Astrocyte (in vitro differentiated cells and primary cell): ENCODE results near the gene PIR. TPM values are rescaled to one million over a fixed set of nuclear protein-coding genes. Genes with fewer than 3 reads are reported as not detected.

Experiments used
- DNase-seq: peaks from one replicate; pipeline ENCODE4 v3.0.0-alpha.2; 2010; ENCODE audit warnings: low read depth
- FAIRE-seq: peaks from 2 replicates; lab custom pipeline; 2011; peaks lifted over from hg19 to GRCh38; lab: Jason Lieb, UNC
- H2AFZ ChIP-seq: 2 replicates; pipeline ENCODE4 v1.6.0; 2012; ENCODE audit warnings: low read depth, low read length, inconsistent platforms
- H3K27ac ChIP-seq: 2 replicates; pipeline ENCODE4 v1.5.1; 2011; ENCODE audit warnings: low read depth, low read length, inconsistent platforms
- H3K27me3 ChIP-seq: 2 replicates; pipeline ENCODE4 v1.6.0; 2011; ENCODE audit warnings: low read length, inconsistent platforms; ENCODE audit not compliant: insufficient read depth
- H3K36me3 ChIP-seq: 2 replicates; pipeline ENCODE4 v1.5.1; 2011; ENCODE audit warnings: low read length, inconsistent platforms; ENCODE audit not compliant: insufficient read depth
- H3K4me1 ChIP-seq: 2 replicates; pipeline ENCODE4 v1.5.1; 2011; ENCODE audit warnings: low read length, inconsistent platforms; ENCODE audit not compliant: insufficient read depth
- H3K4me2 ChIP-seq: 2 replicates; pipeline ENCODE4 v1.6.0; 2012; ENCODE audit warnings: low read length, inconsistent platforms
- H3K4me3 ChIP-seq: 2 replicates; pipeline ENCODE4 v1.5.1; 2011; ENCODE audit warnings: low read depth, mild to moderate bottlenecking, low read length, inconsistent platforms; ENCODE audit not compliant: insufficient read depth
- H3K79me2 ChIP-seq: 2 replicates; pipeline ENCODE4 v1.6.0; 2012; ENCODE audit warnings: mild to moderate bottlenecking, low read length, inconsistent platforms; ENCODE audit not compliant: insufficient read depth
- H3K9ac ChIP-seq: 2 replicates; pipeline ENCODE4 v1.6.0; 2012; ENCODE audit warnings: mild to moderate bottlenecking, low read length, inconsistent platforms
- H3K9me3 ChIP-seq: 2 replicates; pipeline ENCODE4 v1.5.1; 2012; ENCODE audit warnings: low read depth, mild to moderate bottlenecking, low read length, inconsistent platforms; ENCODE audit not compliant: insufficient read depth
- H4K20me1 ChIP-seq: 2 replicates; pipeline ENCODE4 v1.6.0; 2012; ENCODE audit warnings: low read length, inconsistent platforms; ENCODE audit not compliant: insufficient read depth
- H3K27ac Mint-ChIP-seq: one replicate; pipeline ENCODE4 v1.8.0; 2021; ENCODE audit warnings: mild to moderate bottlenecking, mixed read lengths; ENCODE audit not compliant: unreplicated experiment
- H3K27me3 Mint-ChIP-seq: one replicate; pipeline ENCODE4 v1.8.0; 2021; ENCODE audit warnings: low read depth, mixed read lengths; ENCODE audit not compliant: unreplicated experiment
- H3K36me3 Mint-ChIP-seq: one replicate; pipeline ENCODE4 v1.8.0; 2021; ENCODE audit warnings: low read depth, mixed read lengths; ENCODE audit not compliant: unreplicated experiment
- H3K4me1 Mint-ChIP-seq: one replicate; pipeline ENCODE4 v1.8.0; 2021; ENCODE audit warnings: low read depth, mixed read lengths; ENCODE audit not compliant: unreplicated experiment
- H3K4me3 Mint-ChIP-seq: one replicate; pipeline ENCODE4 v1.8.0; 2021; ENCODE audit warnings: mild to moderate bottlenecking, moderate library complexity, mixed read lengths; ENCODE audit not compliant: unreplicated experiment
- H3K9me3 Mint-ChIP-seq: one replicate; pipeline ENCODE4 v1.8.0; 2021; ENCODE audit warnings: mild to moderate bottlenecking, mixed read lengths; ENCODE audit not compliant: unreplicated experiment
- CTCF ChIP-seq: IDR thresholded peaks from 2 replicates; pipeline ENCODE4 v1.5.1; 2011; ENCODE audit warnings: low read depth, mild to moderate bottlenecking, inconsistent platforms, low read length, moderate library complexity; ENCODE audit not compliant: insufficient read depth
- EZH2 ChIP-seq: IDR thresholded peaks from 2 replicates; pipeline ENCODE4 v1.6.1; 2012; ENCODE audit warnings: mild to moderate bottlenecking, low read length, inconsistent platforms; ENCODE audit not compliant: insufficient read depth
- total RNA-seq: library from RNA; stranded (reverse); gene quantifications from 2 replicates; pipeline ENCODE4 v1.2.1, GENCODE V29; 2021

PIR gene
- total RNA-seq, 1 donor from 2014 or later: 5.5 TPM

DNA sequence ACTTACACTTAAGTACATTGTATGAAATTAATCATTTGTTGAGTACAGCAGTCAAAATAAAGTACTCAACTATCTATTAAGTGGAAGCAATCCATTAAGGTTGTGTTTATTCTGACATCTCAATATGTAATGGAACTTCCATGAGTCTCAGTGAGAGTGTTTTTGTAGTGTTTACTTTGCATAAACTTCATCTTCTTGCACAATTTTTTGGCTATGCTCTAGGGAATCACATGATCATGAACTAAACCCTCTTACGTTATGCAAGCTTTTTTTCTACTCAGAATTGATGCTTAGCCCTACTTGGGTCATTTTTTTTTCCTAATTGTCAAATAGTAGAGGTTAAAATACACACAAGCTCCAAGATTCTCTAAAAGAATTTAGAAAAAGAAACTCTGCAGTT is 136.7 kb downstream of the PIR start:
- Histone ChIP-seq H3K9me3 (no peaks in the 10 kb centered on the region), H3K4me3 (no peak overlapping the region), H3K27me3 (no peaks in the 10 kb centered on the region), H3K36me3 (no peaks in the 10 kb centered on the region), H3K4me1 (no peaks in the 10 kb centered on the region), H3K27ac (no peak overlapping the region), H3K79me2 (no peaks in the 10 kb centered on the region), H4K20me1 (no peaks in the 10 kb centered on the region), H2AFZ (no peak overlapping the region), H3K9ac (no peak overlapping the region), H3K4me2 (no peak overlapping the region)
- H3K27ac Mint-ChIP-seq: no peak overlapping the region
- H3K9me3 Mint-ChIP-seq: no peaks in the 10 kb centered on the region
- H3K4me1 Mint-ChIP-seq: no peaks in the 10 kb centered on the region
- H3K36me3 Mint-ChIP-seq: no peaks in the 10 kb centered on the region
- DNase-seq (no peak), FAIRE-seq (no peak)
- no peak overlapping the region for H3K4me3 Mint-ChIP-seq
- no peak for TF ChIP-seq EZH2
- no peak for TF ChIP-seq CTCF
- peaks cover 2% of the 10 kb centered on the region for H3K27me3 Mint-ChIP-seq

GRCh38 chrX:15350329-15350996 is 142.7 kb downstream of the PIR start:
- no peak overlapping the region for H3K27ac Mint-ChIP-seq
- H3K4me1 Mint-ChIP-seq: no peaks in the 10 kb centered on the region
- Histone ChIP-seq H3K9ac (no peak overlapping the region), H3K36me3 (no peaks in the 10 kb centered on the region), H3K27ac (no peak overlapping the region), H2AFZ (no peak overlapping the region), H3K9me3 (no peaks in the 10 kb centered on the region), H3K27me3 (no peaks in the 10 kb centered on the region), H4K20me1 (no peaks in the 10 kb centered on the region), H3K4me1 (no peaks in the 10 kb centered on the region), H3K4me3 (no peak overlapping the region), H3K4me2 (no peak overlapping the region), H3K79me2 (no peaks in the 10 kb centered on the region)
- H3K27me3 Mint-ChIP-seq: peaks cover 1% of the 10 kb centered on the region
- no peaks in the 10 kb centered on the region for H3K9me3 Mint-ChIP-seq
- no peaks in the 10 kb centered on the region for H3K36me3 Mint-ChIP-seq
- H3K4me3 Mint-ChIP-seq: no peak overlapping the region
- no peak for DNase-seq
- no peak for FAIRE-seq
- TF ChIP-seq EZH2 (no peak), CTCF (no peak)

DNA sequence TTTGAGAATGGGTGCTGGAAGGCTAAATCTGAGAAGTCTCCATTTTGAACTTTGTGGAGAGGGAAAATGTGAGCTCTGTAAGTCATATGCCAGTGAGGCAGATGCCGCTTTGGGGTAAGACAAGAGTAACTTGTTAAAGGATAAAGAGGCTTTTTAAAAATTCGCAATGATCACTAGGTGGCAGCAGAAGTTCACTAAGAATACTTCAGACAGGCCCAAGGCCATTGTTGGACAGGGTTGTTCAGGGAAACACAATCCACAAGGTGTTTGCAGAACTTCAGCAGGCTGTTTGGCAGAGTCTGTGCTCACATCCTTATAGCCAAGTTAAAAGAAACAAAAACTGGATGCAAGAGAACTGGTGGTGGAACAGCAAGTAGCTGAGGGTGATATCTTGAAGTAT is 144.1 kb downstream of the PIR start:
- TF ChIP-seq CTCF (peak; percentile 25), EZH2 (no peak)
- H3K4me3 Mint-ChIP-seq: no peak overlapping the region
- Histone ChIP-seq H3K9me3 (no peaks in the 10 kb centered on the region), H3K9ac (no peak overlapping the region), H3K4me3 (no peak overlapping the region), H3K4me1 (no peaks in the 10 kb centered on the region), H3K27me3 (no peaks in the 10 kb centered on the region), H3K79me2 (no peaks in the 10 kb centered on the region), H3K4me2 (no peak overlapping the region), H3K36me3 (no peaks in the 10 kb centered on the region), H4K20me1 (no peaks in the 10 kb centered on the region), H2AFZ (no peak overlapping the region), H3K27ac (no peak overlapping the region)
- H3K9me3 Mint-ChIP-seq: no peaks in the 10 kb centered on the region
- no peaks in the 10 kb centered on the region for H3K36me3 Mint-ChIP-seq
- DNase-seq: peak; percentile 32
- H3K27ac Mint-ChIP-seq: no peak overlapping the region
- peaks cover 1% of the 10 kb centered on the region for H3K27me3 Mint-ChIP-seq
- FAIRE-seq: peak; percentile 96
- no peaks in the 10 kb centered on the region for H3K4me1 Mint-ChIP-seq
